Activated CD8-positive, alpha-beta memory T cell treated with anti-CD3 and anti-CD28 coated beads for 1 hour (primary cell): ENCODE data around the gene NPB.
A peak's percentile ranks its signal among the peaks of the same experiment; 100 is the strongest.
"Not testable (repeated sequence)": the region's sequence is repeated elsewhere in the genome, so short reads cannot be mapped to it uniquely, and the experiment has no call there.

Source experiments
- DNase-seq, 2 donors: peaks; one replicate each; pipeline ENCODE4 v3.0.0-alpha.2; 2020; ENCODE audit warnings: low read depth in 1 of 2; ENCODE audit errors: extremely low read depth in 1 of 2

The NPB gene

GRCh38 chr17:81911277-81911961 is 9.4 kb downstream of the NPB start, which contains the start of gene PCYT2:
Gene PCYT2, minus strand, starts transcription at chr17:81911399. Its CDS starts 44 bp downstream, at chr17:81911355.
- peak; percentile 82 to 90 for DNase-seq

- DNase-seq, result no peak
Observed at GRCh38 chr17:81911969-81912368, 9.9 kb downstream of the NPB start.

GRCh38 chr17:81912441-81913309 is 10.6 kb downstream of the NPB start:
- no peak for DNase-seq

- DNase-seq, result no peak
Observed at GRCh38 chr17:81913394-81914102, 11.5 kb downstream of the NPB start.

GRCh38 chr17:81914103-81914850 is 12.2 kb downstream of the NPB start:
- DNase-seq, result no peak

- DNase-seq, result no peak
Observed at GRCh38 chr17:81915331-81915730, 13.3 kb downstream of the NPB start.

- no peak for DNase-seq
Observed at GRCh38 chr17:81916234-81917001, 14.4 kb downstream of the NPB start.

- DNase-seq, result peak; percentile 46 to 74
Observed at GRCh38 chr17:81917565-81918332, 15.7 kb downstream of the NPB start, which contains the start of gene SIRT7. Gene SIRT7, minus strand, starts transcription at chr17:81918176. Its CDS starts 45 bp downstream, at chr17:81918131.

- DNase-seq, result not testable (repeated sequence)
Observed at GRCh38 chr17:81918333-81918669, 16.3 kb downstream of the NPB start.

GRCh38 chr17:81918832-81919545 is 17.0 kb downstream of the NPB start:
- no peak for DNase-seq

GRCh38 chr17:81920612-81921536 is 18.8 kb downstream of the NPB start:
- DNase-seq, result no peak

- DNase-seq, result no peak
Observed at GRCh38 chr17:81921537-81921862, 19.5 kb downstream of the NPB start.

GRCh38 chr17:81921996-81922565 is 20.0 kb downstream of the NPB start:
- DNase-seq, result no peak

GRCh38 chr17:81922566-81923301 is 20.7 kb downstream of the NPB start:
- DNase-seq, result no peak

- no peak for DNase-seq
Observed at GRCh38 chr17:81923302-81924260, 21.5 kb downstream of the NPB start.
